Amniotic epithelial cell (primary cell): ENCODE results near the gene OIP5.
"Not testable (repeated sequence)": the region's sequence is repeated elsewhere in the genome, so short reads cannot be mapped to it uniquely, and the experiment has no call there.

Experiments
- DNase-seq: peaks from one replicate; pipeline ENCODE4 v3.0.0-alpha.2; 2010; ENCODE audit warnings: low read depth

The OIP5 gene

DNA sequence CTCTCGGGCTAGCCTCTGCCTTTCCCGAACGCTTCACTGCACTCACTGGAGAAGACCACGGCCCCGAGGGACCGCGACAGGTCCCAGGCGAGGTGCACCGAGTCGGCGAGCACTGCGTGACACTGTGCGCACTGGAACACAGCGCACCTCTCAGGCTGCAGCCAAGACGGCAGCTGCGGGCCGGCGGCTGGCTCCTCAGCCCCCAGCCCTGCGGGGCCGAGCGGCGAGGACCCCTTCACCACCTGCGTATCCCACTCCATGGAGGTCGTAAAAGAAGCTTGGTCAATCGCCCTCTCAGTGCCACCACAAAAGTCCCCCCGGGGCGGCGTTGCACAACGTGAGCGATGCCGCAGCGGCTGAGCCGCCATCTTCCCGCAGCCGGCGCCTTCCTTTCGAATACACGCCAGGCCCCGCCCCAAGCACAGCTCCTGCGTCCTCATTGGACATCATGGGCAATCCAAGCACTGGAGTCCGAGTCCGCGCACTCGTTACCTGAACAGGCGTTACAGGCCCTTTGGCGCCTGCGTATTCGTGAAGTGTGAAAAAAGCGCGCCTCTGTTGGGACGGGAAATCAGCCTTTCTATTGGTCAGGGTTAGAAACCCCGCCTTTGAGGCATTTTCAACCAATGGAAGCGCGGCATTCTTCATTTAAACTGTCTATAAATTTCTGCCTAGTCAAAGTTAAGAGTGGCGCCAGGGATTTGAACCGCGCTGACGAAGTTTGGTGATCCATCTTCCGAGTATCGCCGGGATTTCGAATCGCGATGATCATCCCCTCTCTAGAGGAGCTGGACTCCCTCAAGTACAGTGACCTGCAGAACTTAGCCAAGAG, at the start of gene OIP5, which contains the start of gene NUSAP1:
Gene OIP5, minus strand, starts transcription at position 398 of the 832 bp plus-strand sequence. Its CDS starts 30 bp downstream, at position 368.
Gene NUSAP1, plus strand, starts transcription at position 688 of the 832 bp plus-strand sequence. Its CDS starts 77 bp downstream, at position 765.
- DNase-seq = peak; percentile 99

- DNase-seq = no peak
Observed at GRCh38 chr15:41377978-41378377, 45.6 kb upstream of the OIP5 start.

DNA sequence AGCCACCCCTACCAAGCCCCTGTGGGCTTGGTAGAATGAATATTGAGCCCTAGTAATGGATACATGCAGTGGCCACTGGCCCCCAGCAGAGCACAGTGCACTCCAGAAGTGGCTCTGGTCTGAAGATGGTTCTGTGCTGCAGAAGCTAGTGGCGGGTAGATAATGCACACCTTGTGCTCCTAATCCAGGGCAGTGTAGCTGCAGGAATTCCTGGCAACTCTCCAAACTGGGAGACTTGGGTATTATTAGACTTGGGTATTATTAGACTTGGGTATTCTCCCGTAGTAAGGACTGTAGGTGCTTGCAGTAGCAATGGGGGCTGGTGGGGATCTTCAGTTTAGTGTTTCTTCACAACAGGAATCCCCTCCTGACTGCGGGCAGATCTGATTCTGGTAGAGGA, 35.0 kb upstream of the OIP5 start:
- DNase-seq = no peak

- no peak for DNase-seq
Observed at GRCh38 chr15:41354371-41354770, 22.0 kb upstream of the OIP5 start.

DNA sequence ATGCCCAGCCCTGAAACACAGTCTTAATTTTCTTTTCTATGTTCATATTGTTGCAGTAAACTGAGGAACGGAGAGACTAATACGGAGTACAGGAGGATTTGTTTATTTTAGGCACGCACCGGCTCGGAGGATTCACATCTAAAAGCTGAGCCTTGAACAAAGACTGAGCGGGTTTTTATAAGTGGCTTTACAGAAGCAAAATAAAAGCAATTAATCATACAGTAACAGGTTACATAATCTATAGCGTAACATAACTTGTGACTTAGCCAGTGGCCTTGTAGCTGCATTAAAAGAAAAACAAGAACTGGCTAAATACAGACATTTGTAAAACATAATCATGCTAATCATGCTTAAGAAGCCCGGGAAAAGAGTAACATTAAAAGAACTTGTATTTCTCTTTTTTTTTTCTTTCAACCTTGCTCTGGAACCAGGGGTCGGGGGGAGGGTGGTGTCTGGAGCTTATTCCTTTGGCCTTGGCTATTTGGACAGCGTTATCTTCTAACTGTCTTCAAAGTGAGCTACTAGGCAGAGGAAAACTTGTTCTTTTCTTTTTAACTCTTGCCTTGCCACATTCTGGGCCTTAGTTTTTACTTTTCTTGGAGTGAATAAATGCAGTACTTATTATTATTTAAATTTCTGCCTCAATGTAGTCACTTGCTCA, 17.8 kb upstream of the OIP5 start:
- peak; percentile 52 for DNase-seq

DNA sequence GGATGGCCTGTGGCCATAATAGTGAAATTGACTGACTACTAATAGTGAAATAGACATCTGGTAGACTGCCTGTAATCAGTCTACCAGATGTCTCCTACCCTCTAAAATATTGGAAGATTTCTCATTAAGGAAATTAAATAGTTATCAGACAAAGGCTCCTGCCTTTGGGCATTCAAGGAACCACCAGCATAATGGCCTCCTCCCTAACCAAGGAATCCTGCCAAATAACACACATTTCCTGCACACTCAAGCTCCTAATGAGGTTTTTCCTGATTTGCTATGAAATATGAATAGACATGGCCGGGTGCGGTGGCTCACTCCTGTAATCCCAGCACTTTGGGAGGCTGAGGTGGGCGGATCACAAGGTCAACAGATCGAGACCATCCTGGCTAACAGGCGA, 14.8 kb upstream of the OIP5 start:
- DNase-seq = no peak

GRCh38 chr15:41341519-41341918, 9.1 kb upstream of the OIP5 start:
- DNase-seq = no peak

DNA sequence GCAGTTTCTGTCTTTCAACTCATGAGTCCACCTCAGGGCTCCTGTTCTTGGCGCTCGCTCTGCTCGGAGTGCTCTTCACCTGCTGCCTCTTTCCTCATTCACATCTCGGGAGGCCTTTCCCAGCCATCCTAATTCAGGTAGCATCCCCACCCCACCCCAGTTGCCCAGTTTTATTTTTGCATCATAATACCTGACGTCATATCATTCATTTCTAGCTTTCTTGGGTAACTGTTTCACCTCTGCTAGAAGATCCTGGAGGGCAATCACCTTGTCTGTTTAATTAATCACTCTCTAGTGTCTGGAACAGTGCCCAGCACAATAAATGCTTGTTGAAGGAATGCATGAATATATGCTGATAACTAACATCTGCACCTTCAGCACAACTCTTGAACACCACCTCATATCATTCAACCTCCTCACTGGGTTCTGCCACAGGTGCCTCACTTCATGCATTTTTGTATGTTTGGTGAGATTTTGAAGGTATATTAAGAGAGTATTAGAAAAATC, 7.9 kb upstream of the OIP5 start:
- DNase-seq = peak; percentile 35

- DNase-seq = no peak
Observed at GRCh38 chr15:41337631-41338522, 5.5 kb upstream of the OIP5 start.

DNA sequence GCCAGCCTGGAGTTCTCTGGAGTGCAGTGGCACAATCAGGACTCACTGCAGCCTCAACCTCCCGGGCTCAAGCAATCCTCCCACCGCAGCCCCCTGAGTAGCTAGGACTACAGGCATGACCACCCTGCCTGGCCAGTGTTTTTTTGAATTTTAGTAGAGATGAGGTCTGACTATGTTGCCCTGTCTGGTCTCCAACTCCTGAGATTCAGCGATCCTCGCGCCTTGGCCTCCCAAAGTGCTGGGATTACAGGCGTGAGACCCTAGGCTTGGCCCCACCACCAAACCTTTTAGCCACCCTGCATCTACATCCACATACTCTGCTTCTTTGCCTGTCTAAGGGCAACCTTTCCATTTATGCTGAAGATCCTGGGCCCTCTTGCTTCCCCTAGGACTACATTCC, 4.7 kb upstream of the OIP5 start:
- DNase-seq = no peak

DNA sequence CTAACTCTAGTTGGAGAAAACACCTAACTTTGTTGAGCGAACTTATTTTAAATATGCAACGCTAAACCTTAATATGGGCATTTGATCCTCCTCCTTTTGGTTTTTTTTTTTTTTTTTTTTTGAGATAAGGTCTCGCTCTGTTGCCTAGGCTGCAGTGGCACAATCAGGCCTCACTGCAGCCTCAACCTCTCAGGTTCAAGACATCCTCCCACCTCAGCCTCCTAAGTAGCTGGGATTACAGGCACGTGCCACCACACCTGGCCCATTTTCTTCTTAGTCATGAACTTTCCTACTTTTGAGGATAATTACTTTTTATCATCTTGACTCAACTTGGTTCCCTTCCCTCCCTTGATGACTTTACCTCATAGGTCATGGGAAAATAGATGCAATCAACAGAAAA, 4.2 kb upstream of the OIP5 start:
- DNase-seq = no peak

GRCh38 chr15:41334293-41335120, 2.1 kb upstream of the OIP5 start:
- no peak for DNase-seq

- DNase-seq = peak; percentile 41
Observed at GRCh38 chr15:41333026-41333562, 703 bp upstream of the OIP5 start.

DNA sequence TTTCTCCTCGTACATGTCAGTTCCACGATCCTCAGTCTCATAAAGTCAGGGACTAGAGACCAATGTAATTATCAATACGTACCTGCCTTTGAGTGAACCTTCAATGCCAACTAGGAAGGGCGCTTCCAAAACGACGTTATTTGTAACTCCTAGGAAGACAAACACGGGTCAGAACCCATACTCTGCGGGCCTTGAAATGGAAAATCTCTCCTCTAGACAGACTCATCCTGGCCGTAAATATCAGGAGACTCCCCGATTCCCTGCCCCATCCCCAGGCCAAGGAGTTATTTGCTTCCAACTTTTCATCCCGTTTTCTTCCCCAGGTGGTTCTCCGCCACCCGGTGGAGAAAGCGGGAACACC, 578 bp downstream of the OIP5 start:
- peak; percentile 59 for DNase-seq

DNA sequence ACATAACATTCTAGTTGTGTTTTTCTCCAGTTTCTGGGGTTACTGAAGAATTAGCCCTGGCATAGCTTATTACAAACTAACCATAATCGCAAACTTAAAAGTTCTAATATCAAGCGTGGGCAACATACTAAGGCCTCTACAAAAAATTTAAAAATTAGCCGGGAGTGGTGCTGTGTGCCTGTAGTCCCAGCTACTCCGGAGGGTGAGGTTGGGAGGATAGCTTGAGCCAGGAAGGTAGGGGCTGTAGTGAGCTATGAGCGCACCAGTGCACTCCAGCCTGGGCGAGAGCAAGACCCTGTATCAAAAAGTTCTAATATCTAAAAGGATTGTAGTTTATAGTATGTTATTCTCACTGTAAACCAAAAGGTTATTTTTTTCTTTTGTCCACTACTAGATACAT, 1.1 kb downstream of the OIP5 start:
- no peak for DNase-seq

- no peak for DNase-seq
Observed at GRCh38 chr15:41323611-41324010, 8.8 kb downstream of the OIP5 start.

DNA sequence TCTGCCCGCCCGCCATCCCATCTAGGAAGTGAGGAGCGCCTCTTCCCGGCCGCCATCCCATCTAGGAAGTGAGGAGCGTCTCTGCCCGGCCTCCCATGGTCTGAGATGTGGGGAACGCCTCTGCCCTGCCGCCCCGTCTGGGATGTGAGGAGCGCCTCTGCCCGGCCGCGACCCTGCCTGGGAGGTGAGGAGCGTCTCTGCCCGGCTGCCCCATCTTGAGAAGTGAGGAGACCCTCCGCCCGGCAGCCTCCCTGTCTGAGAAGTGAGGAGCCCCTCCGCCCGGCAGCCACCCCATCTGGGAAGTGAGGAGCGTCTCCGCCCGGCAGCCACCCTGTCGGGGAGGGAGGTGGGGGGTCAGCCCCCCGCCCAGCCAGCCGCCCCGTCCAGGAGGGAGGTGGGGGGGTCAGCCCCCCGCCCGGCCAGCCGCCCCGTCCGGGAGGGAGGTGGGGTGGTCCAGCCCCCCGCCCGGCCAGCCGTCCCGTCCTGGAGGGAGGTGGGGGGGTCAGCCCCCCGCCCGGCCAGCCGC, 11.5 kb downstream of the OIP5 start:
- not testable (repeated sequence) for DNase-seq

- DNase-seq = no peak
Observed at GRCh38 chr15:41309226-41309905, 23.0 kb downstream of the OIP5 start.

DNA sequence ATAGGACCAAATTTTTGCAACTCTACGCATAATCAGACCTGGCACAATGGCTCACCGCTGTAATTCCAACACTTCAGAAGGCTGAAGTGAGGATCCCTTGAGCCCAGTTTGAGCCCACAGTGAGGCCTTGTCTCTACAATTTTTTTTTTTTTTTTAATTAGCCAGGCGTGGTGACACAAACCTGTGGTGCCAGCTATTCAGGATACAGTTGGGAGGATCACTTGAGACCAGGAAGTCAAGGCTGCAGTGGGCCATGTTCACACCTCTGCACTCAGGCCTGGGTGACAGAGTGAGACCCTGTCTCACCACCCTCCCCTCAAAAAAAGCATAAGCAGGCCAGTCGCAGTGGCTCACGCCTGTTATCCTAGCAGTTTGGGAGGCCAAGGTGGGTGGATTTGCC, 24.7 kb downstream of the OIP5 start:
- DNase-seq = no peak

- DNase-seq = no peak
Observed at GRCh38 chr15:41304149-41304770, 28.1 kb downstream of the OIP5 start.
